Rectal smooth muscle tissue (tissue), 1 donor: Measurements from ENCODE around the gene VILL.
"Not testable (repeated sequence)": the region's sequence is repeated elsewhere in the genome, so short reads cannot be mapped to it uniquely, and the experiment has no call there.

Experiments
- H3K27ac ChIP-seq: one replicate; pipeline ENCODE4 v1.7.0; 2013; ENCODE audit warnings: low read depth, low read length, inconsistent platforms
- H3K27me3 ChIP-seq: one replicate; pipeline ENCODE4 v1.7.0; 2013; ENCODE audit warnings: low read length; ENCODE audit not compliant: control insufficient read depth, insufficient read depth
- H3K36me3 ChIP-seq: one replicate; pipeline ENCODE4 v1.7.0; 2013; ENCODE audit warnings: low read length; ENCODE audit not compliant: control insufficient read depth, insufficient read depth
- H3K4me1 ChIP-seq: one replicate; pipeline ENCODE4 v1.7.0; 2013; ENCODE audit warnings: low read length; ENCODE audit not compliant: control insufficient read depth, insufficient read depth
- H3K4me3 ChIP-seq: one replicate; pipeline ENCODE4 v1.7.0; 2013; ENCODE audit warnings: low read length
- H3K9ac ChIP-seq: one replicate; pipeline ENCODE4 v1.7.0; 2013; ENCODE audit warnings: low read length

Gene VILL

DNA sequence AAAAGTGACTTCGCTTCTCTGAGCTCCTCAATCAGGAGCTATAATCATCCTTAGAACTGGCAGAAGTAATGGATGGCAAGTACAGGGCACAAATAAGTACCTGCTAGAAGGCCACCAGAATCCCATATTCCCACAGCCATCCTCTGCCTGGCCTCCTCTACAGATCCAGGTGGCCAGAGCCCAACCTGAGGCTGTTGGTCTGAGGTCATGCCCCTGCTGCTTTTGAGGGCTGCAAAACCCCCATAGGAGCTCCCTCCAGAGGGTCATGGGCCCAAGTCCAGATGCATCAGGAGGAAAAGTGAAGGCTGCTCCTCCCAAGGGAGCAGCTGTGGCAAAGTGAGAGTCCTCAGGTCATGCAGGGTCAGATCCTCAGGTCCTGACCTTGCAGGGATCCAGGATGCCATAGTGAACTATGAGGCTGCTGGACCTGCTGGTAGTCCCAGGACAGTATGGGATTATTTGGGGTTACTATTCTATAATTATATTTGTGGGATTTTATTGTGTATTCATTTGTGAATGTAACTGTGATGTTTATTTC, 41.8 kb downstream of the VILL start:
- Histone ChIP-seq H3K27me3 (peaks cover 4% of the 10 kb centered on the region), H3K4me1 (peaks cover 4% of the 10 kb centered on the region), H3K27ac (no peak overlapping the region), H3K9ac (no peak overlapping the region), H3K4me3 (no peak overlapping the region), H3K36me3 (no peaks in the 10 kb centered on the region)

DNA sequence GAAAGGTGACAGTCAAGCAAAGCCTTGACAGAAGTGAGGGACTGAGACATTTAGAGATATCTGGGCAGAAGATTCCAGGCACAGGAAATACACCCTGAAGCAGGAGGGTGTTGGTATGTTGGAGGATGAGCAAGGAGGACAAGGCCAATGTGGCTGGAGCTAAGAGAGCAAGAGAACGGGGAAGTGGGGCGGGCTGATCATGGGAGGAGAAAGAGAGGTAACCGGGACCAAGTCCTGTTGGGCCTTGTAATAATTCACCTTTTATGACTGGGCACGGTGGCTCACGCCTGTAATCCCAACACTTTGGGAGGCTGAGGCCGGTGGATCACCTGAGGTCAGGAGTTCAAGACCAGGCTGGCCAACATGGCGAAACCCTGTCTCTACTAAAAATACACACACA, 43.0 kb downstream of the VILL start:
- not testable (repeated sequence) for H3K4me3 ChIP-seq, H3K36me3 ChIP-seq, H3K4me1 ChIP-seq, H3K27me3 ChIP-seq, H3K9ac ChIP-seq, H3K27ac ChIP-seq

DNA sequence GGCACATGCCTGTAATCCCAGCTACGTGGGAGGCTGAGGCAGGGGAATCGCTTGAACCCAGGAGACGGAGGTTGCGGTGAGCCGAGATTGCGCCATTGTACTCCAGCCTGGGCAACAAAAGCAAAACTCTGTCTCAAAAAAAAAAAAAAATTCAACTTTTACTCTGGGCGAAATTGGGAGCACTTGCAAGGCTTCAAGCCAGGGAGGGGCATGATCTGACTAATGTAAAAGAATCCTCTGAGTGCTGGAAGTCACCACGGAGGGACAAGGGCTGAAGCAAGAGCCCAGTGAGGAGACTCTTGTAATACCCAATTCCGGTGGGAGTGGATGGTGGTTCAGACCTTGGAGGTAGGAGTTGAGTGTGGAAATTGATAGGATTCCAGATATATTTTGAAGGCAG, 43.7 kb downstream of the VILL start:
- H3K27me3 ChIP-seq, H3K9ac ChIP-seq, H3K36me3 ChIP-seq, H3K4me1 ChIP-seq, H3K4me3 ChIP-seq, H3K27ac ChIP-seq: not testable (repeated sequence)

DNA sequence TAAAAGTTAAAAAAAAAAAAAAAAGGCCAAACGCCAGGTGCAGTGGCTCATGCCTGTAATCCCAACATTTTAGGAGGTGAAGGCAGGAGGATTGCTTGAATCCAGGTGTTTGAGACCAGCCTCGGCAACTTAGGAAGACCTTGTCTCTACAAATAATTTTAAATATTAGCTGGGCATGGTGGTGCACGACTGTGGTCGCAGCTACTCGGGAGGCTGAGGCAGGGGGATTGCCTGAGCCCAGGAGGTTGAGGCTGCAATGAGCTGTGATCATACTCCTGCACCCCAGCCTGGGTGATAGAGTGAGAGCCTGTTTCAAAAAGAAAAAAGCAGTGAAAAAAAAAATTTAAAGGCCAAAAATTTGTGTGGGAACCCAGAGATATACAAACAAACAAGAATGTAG, 45.7 kb downstream of the VILL start:
- H3K36me3 ChIP-seq = no peaks in the 10 kb centered on the region
- no peaks in the 10 kb centered on the region for H3K4me1 ChIP-seq
- H3K4me3 ChIP-seq = no peak overlapping the region
- no peak overlapping the region for H3K27ac ChIP-seq
- H3K27me3 ChIP-seq = no peaks in the 10 kb centered on the region
- H3K9ac ChIP-seq = no peak overlapping the region

DNA sequence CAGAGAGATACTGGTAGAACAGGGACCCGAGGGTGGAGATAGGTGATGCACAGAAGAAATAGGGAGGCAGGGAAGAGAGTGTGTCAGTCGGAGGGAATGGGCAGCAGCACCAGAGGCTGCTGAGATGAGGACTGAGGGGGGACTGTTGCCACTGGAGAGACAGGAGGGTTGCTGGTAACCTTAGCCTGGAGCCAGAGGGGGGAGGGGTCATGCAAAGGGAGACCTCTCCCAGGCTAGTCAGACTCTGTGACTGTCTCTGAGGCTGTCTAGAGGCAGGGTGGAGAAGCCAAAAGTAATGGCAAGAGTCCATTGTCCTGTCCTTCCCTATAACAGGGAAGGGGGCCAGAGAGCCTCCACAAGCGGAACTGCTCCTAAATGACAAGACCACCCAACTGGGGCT, 46.3 kb downstream of the VILL start:
- no peaks in the 10 kb centered on the region for H3K36me3 ChIP-seq
- H3K27me3 ChIP-seq = no peaks in the 10 kb centered on the region
- no peaks in the 10 kb centered on the region for H3K4me1 ChIP-seq
- no peak overlapping the region for H3K9ac ChIP-seq
- no peak overlapping the region for H3K4me3 ChIP-seq
- no peak overlapping the region for H3K27ac ChIP-seq

DNA sequence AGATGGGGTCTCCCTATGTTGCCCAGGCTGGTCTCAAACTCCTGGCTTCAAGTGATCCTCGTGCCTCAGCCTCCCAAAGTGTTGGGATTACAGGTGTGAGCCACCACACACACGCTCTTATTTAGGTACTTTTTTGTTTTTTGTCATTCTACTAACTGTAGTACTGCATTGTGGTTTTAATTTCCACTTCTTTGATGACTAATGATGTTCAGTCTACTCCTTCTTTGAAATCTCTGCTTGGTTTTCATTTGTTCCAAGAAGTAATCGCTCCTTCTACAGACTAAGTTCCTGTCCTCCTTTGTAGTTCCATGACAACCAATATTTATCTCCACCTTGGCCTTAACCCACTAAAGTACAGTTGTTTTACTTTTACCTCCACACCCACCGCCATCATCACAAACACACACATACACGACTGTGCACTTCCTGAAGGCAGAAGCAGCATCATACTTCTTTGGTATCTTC, 47.9 kb downstream of the VILL start:
- no peak overlapping the region for H3K9ac ChIP-seq
- H3K4me3 ChIP-seq = peak overlapping the region; percentile 80
- H3K4me1 ChIP-seq = no peaks in the 10 kb centered on the region
- no peak overlapping the region for H3K27ac ChIP-seq
- H3K36me3 ChIP-seq = no peaks in the 10 kb centered on the region
- no peaks in the 10 kb centered on the region for H3K27me3 ChIP-seq

DNA sequence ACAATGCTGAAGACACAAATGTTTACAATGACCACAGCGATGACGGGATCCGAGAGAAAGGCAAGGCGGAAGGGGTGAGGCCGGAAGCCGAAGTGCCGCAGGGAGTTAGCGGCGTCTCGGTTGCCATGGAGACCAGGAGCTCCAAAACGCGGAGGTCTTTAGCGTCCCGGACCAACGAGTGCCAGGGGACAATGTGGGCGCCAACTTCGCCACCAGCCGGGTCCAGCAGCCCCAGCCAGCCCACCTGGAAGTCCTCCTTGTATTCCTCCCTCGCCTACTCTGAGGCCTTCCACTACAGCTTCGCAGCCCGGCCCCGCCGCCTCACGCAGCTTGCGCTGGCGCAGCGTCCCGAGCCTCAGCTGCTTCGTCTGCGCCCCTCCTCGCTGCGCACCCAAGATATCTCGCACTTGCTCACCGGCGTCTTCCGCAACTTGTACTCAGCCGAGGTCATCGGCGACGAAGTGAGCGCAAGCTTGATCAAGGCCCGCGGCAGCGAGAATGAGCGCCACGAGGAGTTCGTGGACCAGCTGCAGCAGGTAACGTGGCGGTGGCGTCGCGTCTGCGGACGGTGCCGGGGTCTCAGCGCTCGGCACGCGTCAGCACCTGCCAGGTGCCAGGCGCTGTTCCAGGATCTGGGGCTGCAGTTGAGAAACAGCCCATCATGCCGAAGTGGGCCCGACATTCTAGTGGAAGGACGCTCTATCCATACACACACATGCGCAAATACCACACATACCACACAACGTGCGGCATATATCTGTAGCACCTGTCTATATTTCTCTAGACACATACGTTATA, 48.7 kb downstream of the VILL start, which contains the start of gene DLEC1:
DLEC1 (plus strand) TSS at position 108 of the 798 bp plus-strand sequence; CDS start at position 126, 18 bp downstream.
- H3K36me3 ChIP-seq = no peaks in the 10 kb centered on the region
- no peaks in the 10 kb centered on the region for H3K27me3 ChIP-seq
- H3K4me3 ChIP-seq = peak within 1 kb of the TSS; percentile 80
- no peak within 1 kb of the TSS for H3K27ac ChIP-seq
- H3K4me1 ChIP-seq = no peaks in the 10 kb centered on the region
- H3K9ac ChIP-seq = no peak within 1 kb of the TSS

DNA sequence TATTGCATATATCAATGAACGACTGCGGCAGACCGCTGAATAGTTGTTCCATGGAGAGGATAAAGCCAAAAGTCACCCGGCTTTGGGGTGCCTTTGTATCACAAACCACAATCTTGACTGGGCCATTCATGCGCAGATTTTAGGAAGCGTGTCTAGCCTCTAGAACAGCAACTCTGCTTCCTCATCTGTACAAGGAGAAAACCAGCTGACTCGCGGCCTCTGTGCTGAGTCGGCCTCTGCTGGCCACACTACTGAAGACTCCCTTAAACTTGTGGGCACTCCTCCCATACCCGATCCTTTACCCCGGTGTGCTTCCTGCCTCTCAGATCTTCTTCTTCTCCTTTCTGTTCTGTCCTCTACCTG, 49.3 kb downstream of the VILL start:
- Histone ChIP-seq H3K9ac (no peak overlapping the region), H3K4me1 (no peaks in the 10 kb centered on the region), H3K27ac (no peak overlapping the region)

DNA sequence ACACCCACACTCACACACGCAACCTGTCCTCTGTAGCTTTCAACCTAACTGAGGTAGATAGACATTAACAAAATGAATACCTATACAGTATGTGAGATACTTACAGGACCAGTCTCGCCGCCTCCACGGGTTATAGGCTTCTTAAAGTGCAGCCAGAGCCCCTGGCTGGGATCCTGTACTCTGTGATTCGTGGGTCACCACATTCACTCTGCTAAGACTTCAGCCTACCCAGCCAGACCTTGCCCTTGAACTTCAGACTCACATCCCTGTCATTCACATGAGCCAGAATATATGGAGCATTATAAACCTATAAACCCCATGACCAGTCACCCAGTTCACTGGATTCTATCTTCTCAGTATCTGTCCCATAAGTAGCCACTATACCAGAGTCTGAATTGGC, 49.8 kb downstream of the VILL start:
- Histone ChIP-seq H3K4me1 (no peaks in the 10 kb centered on the region), H3K4me3 (peak overlapping the region; percentile 80), H3K36me3 (no peaks in the 10 kb centered on the region), H3K27me3 (no peaks in the 10 kb centered on the region), H3K27ac (no peak overlapping the region), H3K9ac (no peak overlapping the region)

More for the DNA sequence above, 49.3 kb downstream of the VILL start:
- Histone ChIP-seq H3K4me3 (peak overlapping the region; percentile 80), H3K27me3 (no peaks in the 10 kb centered on the region), H3K36me3 (no peaks in the 10 kb centered on the region)

DNA sequence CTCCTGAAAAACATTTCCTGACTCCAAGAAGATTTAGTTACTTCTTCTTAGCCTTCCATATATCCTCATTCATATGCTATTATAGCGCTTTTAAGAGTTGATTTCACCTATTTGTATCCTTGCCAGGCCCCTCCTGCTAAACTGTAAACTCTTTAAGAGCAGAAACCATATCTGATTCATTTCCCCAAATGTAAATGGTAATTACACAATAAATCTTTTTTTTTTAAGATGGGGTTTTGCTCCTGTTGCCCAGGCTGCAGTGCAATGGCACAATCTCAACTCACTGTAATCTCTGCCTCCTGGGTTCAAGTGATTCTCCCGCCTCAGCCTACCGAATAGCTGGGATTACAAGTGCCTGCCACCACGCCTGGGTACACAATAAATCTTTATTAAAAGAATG, 52.9 kb downstream of the VILL start:
- Histone ChIP-seq H3K27me3 (no peaks in the 10 kb centered on the region), H3K36me3 (no peaks in the 10 kb centered on the region), H3K4me3 (no peak overlapping the region), H3K27ac (no peak overlapping the region), H3K9ac (no peak overlapping the region), H3K4me1 (no peaks in the 10 kb centered on the region)

DNA sequence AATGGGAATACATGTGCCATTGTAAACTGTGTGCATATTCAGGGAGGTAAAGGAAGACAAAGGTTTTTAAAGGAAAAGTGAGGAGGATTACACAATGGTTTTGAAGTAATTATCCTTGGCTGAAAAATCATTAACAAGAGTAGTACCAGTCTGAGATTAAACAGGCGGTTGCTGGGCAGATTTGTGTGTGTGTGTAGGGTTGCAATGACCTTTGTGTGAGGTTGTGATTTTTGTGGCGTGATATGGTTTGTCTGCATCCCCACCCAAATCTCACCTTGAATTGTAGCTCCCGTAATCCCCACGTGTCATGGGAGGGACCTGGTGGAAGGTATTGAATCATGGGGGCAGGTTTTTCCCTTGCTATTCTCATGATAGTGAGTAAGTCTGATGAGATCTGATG, 55.4 kb downstream of the VILL start:
- Histone ChIP-seq H3K36me3 (no peaks in the 10 kb centered on the region), H3K27me3 (no peaks in the 10 kb centered on the region), H3K9ac (no peak overlapping the region), H3K4me1 (no peaks in the 10 kb centered on the region), H3K27ac (no peak overlapping the region), H3K4me3 (no peak overlapping the region)

DNA sequence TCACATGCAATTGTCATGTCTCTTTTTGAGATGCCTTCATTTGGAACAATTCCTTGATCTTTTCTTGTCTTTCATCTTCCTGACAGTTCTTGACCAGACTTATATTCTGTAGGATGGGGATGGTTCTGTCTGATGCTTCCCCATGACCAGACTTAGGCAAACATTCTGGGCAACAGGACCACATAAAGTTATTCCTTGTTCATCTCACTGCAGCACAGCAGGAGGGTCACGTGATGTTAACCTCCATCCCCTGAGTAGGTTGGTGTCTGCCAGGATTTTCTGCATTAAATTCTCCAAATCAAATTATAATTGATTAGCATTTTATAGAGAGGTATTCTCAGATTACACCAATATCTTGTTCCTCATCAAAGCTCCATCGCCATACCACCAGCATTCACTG, 56.2 kb downstream of the VILL start:
- Histone ChIP-seq H3K27me3 (no peaks in the 10 kb centered on the region), H3K27ac (no peak overlapping the region), H3K4me1 (no peaks in the 10 kb centered on the region), H3K4me3 (no peak overlapping the region), H3K36me3 (no peaks in the 10 kb centered on the region), H3K9ac (no peak overlapping the region)

DNA sequence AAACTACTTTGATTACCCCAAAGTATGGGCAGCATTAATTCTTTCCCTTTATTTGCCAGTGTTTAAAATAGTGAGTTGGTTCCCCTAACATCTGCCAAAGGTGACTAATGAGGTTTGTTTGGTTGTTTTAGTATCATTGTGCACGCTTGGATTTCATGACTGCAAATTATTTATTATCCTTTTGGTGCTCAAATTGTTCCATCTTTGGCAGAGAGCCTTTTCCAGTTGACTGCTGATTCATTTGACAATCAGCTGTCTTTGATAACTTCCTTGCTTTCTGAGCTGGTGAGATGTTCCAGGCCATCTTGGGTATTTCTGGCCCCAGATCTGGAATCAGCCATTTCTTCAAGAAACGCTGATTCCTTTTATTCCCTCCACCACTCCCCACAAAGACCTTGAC, 57.3 kb downstream of the VILL start:
- Histone ChIP-seq H3K9ac (no peak overlapping the region), H3K27me3 (no peaks in the 10 kb centered on the region), H3K27ac (no peak overlapping the region), H3K4me3 (no peak overlapping the region), H3K4me1 (no peaks in the 10 kb centered on the region), H3K36me3 (no peaks in the 10 kb centered on the region)
